Posterior vena cava (tissue), 2 donors: Measurements from ENCODE around the gene WWOX. TPM values are rescaled to one million over a fixed set of nuclear protein-coding genes. Genes with fewer than 3 reads are reported as not detected.
"Not testable (repeated sequence)": the region's sequence is repeated elsewhere in the genome, so short reads cannot be mapped to it uniquely, and the experiment has no call there.

Source experiments
- DNase-seq: peaks from one replicate; pipeline ENCODE4 v3.0.0-alpha.2; 2020; ENCODE audit warnings: low spot score
- intact Hi-C, 2 donors: fragments of 100-400 bp; cut with DNase I; formaldehyde crosslinking; loops; one replicate each; pipeline versions ENCODE4 v1.14.1 to v1.14.2; 2022 to 2023
- total RNA-seq, 2 donors: library from RNA; stranded (reverse); fragmentation: NEBNext Ultra II Directional; extraction: Animal tissue kit (Norgen Biotek cat#: 25700); gene quantifications; one replicate each; pipeline ENCODE4 v1.2.1, GENCODE V29; 2021
- donor health status: DM: yes; HTN: yes; CAD: no.
- donor health status: DM: yes; HTN: yes; CAD: no.

WWOX gene
- total RNA-seq, 2 donors from 2014 or later: 12.5 to 16.9 TPM

- DNase-seq: no peak
Measured at GRCh38 chr16:78584991-78585390, 485.5 kb downstream of the WWOX start.

GRCh38 chr16:78589331-78589730 is 489.9 kb downstream of the WWOX start:
- intact Hi-C loops: no loop called here
- DNase-seq: no peak

More at GRCh38 chr16:78584991-78585390, 485.5 kb downstream of the WWOX start:
- intact Hi-C loops: no loop called here

- DNase-seq: no peak
- intact Hi-C loops: no loop called here
Measured at GRCh38 chr16:78591682-78592103, 492.2 kb downstream of the WWOX start.

- intact Hi-C loops: no loop called here
- no peak for DNase-seq
Measured at GRCh38 chr16:78592111-78592510, 492.7 kb downstream of the WWOX start.

GRCh38 chr16:78593352-78593751 is 493.9 kb downstream of the WWOX start:
- no peak for DNase-seq
- intact Hi-C loops: no loop called here

GRCh38 chr16:78594191-78594590 is 494.7 kb downstream of the WWOX start:
- DNase-seq: no peak
- intact Hi-C loops: no loop called here

- intact Hi-C loops: no loop called here
- no peak for DNase-seq
Measured at GRCh38 chr16:78596348-78596995, 497.0 kb downstream of the WWOX start.

GRCh38 chr16:78596996-78597422 is 497.6 kb downstream of the WWOX start:
- intact Hi-C loops: no loop called here
- DNase-seq: no peak

GRCh38 chr16:78597809-78598570 is 498.5 kb downstream of the WWOX start:
- intact Hi-C loops: no loop called here
- no peak for DNase-seq

- intact Hi-C loops: no loop called here
- no peak for DNase-seq
Measured at GRCh38 chr16:78599271-78599670, 499.8 kb downstream of the WWOX start.

- DNase-seq, intact Hi-C loops: not testable (repeated sequence)
Measured at GRCh38 chr16:78604423-78605062, 505.1 kb downstream of the WWOX start.

- intact Hi-C loops: no loop called here
Measured at GRCh38 chr16:78605548-78606101, 506.2 kb downstream of the WWOX start.

GRCh38 chr16:78606545-78606944 is 507.1 kb downstream of the WWOX start:
- intact Hi-C loops: no loop called here
- no peak for DNase-seq

More at GRCh38 chr16:78605548-78606101, 506.2 kb downstream of the WWOX start:
- no peak for DNase-seq

- no peak for DNase-seq
- intact Hi-C loops: no loop called here
Measured at GRCh38 chr16:78607022-78607421, 507.6 kb downstream of the WWOX start.

GRCh38 chr16:78607465-78607864 is 508.0 kb downstream of the WWOX start:
- DNase-seq: no peak
- intact Hi-C loops: no loop called here

- intact Hi-C loops: no loop called here
- no peak for DNase-seq
Measured at GRCh38 chr16:78608305-78608776, 508.9 kb downstream of the WWOX start.

- no peak for DNase-seq
- intact Hi-C loops: loop anchor here in 1 of 2 donors (10.0 kb wide), 1 partner anchor 325 kb away; no protein-coding TSS in a partner anchor
Measured at GRCh38 chr16:78609402-78610274, 510.2 kb downstream of the WWOX start.

GRCh38 chr16:78611318-78611717 is 511.9 kb downstream of the WWOX start:
- no peak for DNase-seq
- intact Hi-C loops: loop anchor here in 1 of 2 donors (10.0 kb wide), 1 partner anchor 327 kb away; no protein-coding TSS in a partner anchor

- DNase-seq: no peak
- intact Hi-C loops: loop anchor here in 1 of 2 donors (10.0 kb wide), 1 partner anchor 335 kb away; no protein-coding TSS in a partner anchor
Measured at GRCh38 chr16:78619811-78620210, 520.4 kb downstream of the WWOX start.
